NOMO-1 treated with DMSO at 0.1 percent for 48 hours (cell line): ENCODE measurements around the gene RASGRF1.
"Not testable (repeated sequence)": the region's sequence is repeated elsewhere in the genome, so short reads cannot be mapped to it uniquely, and the experiment has no call there.

Source experiments
- DNase-seq: peaks from one replicate; lab custom pipeline; 2025; ENCODE audit not compliant: unreplicated experiment; lab: John Stamatoyannopoulos, UW

RASGRF1 gene

DNA sequence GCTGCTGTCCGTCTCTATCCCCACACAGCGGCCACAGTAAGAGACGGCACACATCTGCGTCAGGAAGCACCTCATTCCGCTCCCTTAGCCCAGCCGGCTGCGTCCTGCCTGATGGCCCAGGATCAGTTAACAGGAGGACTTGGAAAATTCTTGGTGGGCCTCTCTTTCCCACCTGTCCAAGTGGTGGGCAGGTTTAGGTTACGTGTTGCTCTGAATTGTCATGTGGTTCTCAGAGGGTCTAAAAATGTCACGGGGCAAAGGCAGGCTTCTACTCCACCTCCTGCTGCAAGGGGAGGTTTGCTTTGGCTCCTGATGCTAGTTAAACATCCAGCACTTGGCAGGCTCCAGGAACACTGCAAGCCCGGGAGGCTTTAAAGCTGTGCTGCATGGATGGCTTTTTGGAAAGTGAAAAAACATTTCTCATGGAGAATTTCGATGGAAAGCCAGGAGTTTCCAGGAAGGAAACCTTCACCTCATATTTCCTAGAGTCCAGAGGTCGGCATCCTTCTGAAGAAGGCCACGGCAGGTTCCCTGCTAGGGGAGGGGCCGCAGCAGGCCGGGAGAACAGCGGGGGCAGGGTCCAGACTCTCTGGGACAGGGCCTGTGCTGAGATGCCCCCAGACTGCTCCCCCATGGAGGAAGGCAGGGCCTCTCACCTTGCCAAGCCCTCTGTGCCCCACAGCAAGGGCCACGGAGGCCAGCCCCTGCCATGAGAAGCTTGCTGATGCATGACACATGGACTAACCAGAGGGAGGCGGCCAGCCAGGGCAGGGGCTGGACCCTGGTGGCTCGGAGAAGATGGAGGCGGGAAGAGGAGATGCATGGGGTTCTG is 156.5 kb downstream of the RASGRF1 start:
- no peak for DNase-seq

DNA sequence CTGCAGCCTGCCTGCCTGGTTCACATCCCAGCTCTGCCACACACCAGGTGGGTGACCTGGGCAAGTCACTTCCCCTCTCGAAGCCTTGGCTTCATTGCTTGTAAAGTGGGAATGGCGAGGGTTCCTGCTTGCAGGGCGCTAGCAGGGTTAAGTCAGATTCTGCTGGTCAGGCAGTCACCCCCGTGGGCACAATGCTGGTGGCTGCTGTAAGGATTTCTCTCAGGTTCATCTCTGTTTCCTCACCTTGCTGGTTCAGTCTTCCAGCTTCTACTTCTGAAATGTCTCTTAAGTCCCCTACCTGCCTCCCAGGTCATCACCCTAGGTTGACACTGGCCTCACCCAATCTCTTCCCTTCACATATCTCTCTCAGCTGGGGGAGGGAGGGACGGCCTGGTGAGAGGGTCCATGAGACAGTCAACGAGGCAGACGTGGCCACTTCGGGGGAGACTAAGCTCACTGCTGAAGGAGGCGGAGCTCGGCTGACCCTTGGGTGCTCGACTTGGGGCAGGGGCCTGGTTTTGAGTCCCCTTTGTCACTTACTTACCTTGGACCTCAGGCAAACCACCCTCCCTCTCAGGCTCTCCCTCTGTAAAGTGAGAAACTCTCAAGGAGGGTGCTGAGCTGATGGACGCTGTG is 157.3 kb downstream of the RASGRF1 start:
- DNase-seq: no peak

DNA sequence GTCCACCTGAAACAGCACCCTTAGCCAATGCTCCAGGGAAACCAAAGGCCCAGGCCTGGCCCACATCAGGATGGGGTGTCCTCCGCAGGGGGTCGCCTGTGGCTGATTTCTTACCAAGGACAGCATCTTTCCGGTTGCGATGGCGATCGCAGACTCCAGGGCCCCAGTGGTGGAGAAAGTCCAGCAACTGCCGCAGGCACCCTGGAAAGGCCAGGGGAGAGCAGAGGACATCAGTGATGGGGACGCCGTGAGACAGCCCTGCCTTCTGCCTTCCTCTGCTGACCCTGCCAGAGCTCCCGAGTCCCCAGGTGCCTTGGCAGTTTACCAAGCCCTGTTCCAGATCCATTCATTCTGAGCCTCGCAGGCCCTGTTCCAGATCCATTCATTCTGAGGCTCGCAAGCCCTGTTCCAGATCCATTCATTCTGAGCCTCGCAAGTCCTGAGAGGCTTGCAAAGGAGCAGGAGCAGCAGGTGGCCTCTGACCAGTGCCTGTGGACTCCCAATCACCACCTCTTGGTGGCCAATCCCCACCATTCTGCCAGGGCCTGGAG is 158.2 kb downstream of the RASGRF1 start:
- no peak for DNase-seq

GRCh38 chr15:78931439-78932257 is 158.9 kb downstream of the RASGRF1 start:
- DNase-seq: no peak

GRCh38 chr15:78930577-78931388 is 159.8 kb downstream of the RASGRF1 start:
- no peak for DNase-seq

DNA sequence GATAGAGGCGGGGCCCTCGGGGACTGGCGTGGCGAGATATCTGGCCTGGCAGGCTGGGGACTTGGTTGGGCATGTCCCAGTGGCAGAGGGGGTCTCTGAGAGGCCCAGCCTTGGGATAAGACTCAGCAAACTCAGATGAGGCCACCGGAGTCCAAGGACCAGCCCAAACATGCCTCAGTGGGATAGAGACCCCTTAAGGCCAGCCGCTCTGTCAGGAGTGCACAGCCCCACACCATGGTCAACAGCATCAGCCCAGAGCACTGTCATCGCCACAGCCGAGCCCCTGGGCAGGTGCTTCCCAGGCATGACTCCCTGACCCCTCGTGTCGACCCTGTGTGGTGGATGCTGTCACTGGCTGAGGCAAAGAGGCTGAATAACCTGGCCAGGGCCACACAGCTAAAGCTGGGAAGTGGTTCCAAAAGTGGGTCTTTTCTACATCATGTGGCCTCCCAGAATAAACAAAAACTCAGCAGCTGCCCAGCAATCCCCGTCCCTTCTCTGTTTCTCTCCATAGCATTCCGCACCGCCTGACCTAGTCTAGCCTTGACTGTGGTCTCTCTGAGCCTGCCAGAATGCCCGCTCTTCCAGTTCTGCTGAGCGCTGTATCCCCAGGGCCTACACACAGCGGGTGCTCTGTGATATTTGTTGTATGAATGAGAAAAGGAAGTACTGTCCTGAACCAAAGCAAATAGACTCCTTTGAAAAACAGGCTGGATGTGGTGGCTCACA is 160.9 kb downstream of the RASGRF1 start:
- DNase-seq: no peak

DNA sequence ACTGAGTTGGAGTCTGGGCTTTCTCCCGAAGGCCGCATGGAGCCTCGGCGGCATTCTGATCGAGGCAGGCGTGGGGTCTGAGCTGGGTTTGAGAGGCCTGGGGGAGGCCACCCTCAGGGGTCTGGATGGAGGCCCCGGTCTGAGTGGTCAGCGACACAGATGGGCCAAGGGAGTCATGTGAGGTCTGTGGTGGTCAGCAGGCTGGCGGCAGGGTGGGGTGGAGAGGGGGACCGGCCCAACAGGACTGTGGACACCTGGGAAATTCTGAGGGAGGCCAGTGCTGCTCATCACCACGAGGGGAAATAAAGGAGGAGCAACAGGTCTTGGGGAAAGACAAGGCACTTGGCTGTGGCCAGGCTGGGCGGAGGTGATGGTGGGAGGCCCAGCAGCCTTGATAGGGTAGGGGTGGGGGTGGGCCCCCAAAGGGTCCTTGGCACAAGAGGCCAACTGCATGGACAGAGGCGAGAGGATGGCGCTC is 161.9 kb downstream of the RASGRF1 start:
- no peak for DNase-seq

DNA sequence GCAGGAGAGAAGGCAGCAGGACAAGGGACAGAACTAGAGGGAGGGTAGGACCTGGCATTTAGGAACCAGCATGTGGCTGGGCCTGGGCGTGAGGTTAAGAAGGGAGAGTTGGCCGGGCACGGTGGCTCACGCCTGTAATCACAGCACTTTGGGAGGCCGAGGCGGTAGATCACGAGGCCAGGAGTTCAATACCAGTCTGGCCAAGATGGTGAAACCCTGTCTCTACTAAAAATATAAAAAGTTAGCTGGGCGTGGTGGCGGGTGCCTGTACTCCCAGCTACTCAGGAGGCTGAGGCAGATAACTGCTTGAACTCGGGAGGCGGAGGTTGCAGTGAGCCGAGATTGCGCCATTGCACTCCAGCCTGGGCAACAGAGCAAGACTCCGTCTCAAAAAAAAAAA is 162.4 kb downstream of the RASGRF1 start:
- DNase-seq: not testable (repeated sequence)

- no peak for DNase-seq
Observed at GRCh38 chr15:78927077-78927790, 163.3 kb downstream of the RASGRF1 start.

- DNase-seq: no peak
Observed at GRCh38 chr15:78925956-78926743, 164.4 kb downstream of the RASGRF1 start.

DNA sequence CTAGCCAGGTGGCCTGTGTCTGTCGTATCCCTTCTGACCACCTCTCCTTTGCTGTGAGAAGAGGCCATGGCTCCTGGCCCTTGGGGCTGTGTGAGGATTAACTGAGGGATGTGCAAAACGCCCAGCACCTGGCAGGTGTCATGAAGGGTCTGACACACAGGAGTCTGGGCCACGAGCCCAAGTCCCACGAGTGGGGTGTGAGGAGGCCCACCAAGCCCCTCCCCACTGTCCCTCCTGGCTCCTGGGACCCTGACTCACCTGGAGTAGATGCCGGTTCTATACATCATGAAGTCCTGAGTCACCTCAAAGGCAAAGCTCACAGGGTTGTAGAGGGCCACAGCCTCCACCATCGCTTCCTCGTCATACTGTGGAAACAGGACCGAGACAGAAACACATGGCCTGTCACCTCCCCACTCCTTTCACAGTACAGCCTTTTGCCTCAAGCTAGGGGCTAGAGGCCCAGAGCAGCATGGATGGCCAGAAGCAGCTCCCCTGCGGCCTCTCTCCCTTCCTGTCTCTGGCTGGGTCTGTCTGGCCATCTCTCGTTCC is 165.4 kb downstream of the RASGRF1 start:
- no peak for DNase-seq

- no peak for DNase-seq
Observed at GRCh38 chr15:78923480-78924360, 166.9 kb downstream of the RASGRF1 start.

- no peak for DNase-seq
Observed at GRCh38 chr15:78923015-78923414, 167.6 kb downstream of the RASGRF1 start.

DNA sequence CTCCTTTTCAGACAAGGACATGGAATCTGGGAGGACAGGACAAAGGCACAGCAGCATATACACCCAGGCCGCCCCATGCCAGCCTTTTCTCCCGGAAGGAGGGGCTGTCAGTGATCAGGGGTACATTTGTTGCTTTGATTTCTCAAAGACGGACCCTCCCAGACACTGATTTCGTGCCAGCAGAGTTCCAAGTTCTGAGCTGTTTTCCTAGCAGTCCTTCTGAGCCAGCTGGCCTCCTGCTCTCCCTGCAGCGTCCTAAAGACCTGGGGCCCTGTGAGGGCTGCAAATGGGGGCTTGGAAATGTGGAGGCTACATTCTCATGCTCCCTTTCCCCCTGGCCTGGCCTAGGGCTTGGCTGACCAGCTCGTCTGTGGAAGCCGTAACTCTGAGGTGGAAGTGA is 168.1 kb downstream of the RASGRF1 start:
- DNase-seq: no peak

DNA sequence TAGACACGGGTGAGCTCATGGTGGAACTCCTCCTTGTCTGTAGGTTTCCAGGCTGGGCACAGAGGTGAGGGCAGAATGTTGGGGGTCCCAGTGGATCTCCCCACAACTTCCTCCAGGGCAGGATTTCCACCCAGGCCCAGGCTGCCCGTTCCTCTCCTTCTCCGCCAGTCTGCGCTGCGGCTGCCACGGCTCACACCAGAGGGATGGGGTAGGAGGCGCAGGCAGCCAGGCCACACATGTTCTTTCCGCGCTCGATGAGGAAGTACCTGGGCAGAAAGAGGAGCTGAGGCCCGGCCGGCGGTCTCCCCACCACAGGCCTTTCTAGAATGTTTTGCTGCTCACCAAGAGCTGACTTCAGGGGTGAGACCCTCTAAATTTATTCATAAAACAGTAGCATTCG is 168.6 kb downstream of the RASGRF1 start:
- no peak for DNase-seq

DNA sequence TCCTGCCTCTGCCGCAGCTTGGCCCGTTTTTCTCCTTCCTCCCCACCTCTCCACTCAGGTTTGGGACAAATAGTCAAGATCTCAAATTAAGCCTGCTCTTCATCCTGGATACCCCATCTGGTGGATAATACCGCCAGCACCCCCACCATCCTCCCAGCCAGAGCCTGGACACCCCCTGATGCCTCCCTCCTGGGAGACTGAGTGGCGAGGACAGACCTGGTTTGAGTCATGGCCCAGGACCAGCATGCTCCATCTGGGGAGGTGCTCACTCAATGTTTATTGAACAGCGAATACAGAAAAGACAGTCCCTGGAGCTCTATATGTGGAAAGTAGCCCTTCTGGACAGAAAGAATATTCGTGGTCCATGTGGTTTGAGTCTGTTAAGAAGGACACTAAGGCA is 169.1 kb downstream of the RASGRF1 start:
- no peak for DNase-seq

DNA sequence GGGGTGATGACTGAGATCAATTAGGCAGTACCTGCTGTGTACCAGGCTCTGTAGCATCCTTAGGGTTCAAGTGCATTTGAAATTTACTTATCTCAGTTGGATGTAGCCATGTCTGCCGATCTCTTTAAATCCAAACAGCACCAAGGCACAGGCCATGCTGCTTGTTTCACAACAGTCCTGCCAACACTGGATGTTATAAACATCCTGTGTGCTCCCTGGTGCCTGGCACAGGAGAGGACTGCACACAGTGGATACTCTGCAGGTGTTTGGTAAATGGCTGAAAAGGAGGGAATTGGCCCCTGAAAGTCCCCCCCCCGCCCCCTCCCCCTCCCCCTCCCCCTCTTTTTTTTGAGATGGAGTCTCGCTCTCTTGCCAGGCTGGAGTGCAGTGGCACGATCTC is 172.7 kb downstream of the RASGRF1 start:
- DNase-seq: no peak
